Measurements from ENCODE around the gene PTPN9.
A peak's percentile ranks its signal among the peaks of the same experiment; 100 is the strongest.
"Not testable (repeated sequence)": the region's sequence is repeated elsewhere in the genome, so short reads cannot be mapped to it uniquely, and the experiment has no call there.

The PTPN9 gene

DNA sequence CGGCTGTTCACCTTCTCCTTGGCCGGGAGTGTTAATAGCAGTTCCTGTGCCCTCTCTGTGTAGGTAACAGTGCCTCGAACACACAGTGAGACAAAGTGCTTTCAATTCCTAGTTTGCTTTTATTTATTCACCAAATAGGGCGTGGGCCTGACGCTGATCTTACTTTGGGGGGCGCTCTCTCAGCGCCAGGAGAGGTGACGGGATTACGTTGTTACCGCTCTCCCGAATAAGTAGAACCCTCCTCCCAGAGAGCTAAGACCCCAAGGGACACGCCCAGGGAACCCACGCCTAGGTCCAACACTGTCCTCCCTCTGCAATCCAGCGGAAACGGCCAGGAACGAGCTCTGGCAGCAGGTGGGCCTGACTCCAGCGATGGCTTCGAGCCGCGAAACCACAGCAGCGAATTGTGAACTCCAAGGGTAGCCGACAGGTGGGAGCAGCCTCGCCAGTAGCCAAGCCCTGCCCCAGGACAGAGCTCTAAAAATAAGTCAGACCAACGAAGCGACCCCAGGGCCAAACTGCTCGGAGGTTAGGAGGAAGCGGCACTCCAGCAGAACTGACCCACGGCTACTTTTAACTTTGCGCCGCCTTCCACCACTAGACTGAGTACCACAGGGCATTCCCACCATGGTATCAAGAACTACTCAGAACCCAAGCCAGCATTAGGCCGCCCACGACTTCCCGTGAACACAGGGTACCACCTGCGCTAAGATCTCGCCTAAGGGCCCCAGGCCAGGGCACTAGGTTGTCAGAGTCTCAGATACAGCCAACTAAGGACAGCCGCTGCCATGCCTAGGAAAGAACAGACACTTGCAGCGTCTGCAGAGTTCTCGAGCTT lies 126.0 kb downstream of the PTPN9 start:
- peak; percentile 14 for DNase-seq

DNA sequence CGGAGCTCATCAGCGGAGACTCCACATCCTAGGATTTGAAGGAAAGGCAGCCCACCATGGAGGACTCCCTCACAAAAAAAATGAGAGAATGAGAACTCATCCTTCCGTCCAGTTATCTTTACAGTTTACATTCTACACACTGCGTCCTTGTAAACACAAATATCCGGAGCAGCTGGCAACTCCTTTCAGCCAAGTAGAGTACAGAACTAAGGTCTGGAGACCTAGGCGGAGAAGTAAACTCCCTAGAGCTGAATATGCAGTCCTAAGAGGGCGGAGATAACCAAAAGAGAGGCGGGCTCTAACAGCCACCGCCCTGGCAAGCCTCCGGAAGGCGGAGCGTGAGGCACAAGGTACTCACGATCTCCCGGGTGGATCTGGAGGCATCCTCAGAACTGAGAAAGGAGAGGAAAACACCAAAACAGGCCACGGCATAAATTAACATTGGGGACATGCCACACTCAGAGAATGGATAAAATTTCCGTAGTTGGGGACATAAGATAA lies 126.7 kb downstream of the PTPN9 start:
- peak; percentile 27 for DNase-seq

DNA sequence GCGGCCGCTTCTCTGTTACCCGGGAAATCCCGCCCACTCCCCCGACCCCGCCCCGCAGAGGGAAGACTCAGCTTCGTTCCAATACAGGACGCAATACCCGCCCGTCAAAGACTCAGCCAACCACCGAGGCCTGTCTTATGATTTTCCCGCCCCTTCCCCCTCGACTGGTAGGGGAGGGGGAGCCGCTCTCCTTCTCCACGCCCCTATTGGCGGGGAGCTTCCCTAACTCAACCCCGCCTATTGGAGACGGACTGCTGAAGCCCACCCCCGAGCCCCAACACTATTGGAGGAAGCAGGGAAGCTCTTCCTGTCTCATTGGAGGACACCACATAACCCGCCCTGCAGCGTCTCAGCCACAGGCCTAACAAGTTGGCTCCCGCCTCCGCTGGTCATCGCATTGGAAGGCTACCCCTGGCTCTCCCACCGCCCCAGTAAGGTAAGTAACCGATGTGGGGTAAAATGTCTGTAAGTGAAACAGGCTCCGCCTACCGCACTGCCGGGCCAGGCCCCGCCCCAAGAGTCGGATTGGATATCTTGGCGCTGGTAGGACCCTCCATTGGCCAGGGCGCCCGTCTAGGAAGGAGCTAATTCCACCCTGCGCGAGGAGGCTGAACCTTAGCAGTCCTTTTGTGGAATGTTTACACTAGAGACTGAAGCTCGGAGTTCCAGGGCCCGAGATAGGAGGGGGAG lies 127.3 kb downstream of the PTPN9 start, which contains the start of gene SIN3A:
SIN3A (minus strand) TSS at position 17 of the 690 bp plus-strand sequence. CDS start 21,315 bp downstream, outside the sequence.
- peak; percentile 90 for DNase-seq

DNA sequence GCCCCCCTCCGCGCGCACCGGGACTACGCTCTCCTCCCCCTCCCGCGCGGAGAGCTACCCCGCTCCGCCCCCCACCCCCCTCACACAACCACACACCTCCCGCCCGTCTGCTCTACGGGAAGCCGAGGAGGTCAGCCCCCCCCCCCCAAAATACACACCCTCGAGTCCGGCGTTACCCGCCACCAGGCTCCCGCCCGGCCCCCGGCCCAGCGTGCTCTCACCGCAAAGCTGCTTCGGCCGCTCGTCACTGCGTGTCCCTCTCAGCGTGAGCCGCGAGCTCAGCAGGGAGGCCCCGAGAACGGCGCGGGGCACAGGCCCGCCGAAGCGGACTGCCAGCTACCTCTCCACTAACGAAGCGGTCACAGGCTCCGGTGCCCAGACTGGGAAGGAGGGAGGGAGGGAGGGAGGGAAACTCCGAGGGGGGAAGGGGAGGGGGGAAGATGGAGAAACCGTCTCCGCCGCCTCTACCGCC lies 127.9 kb downstream of the PTPN9 start:
- no peak for DNase-seq

DNA sequence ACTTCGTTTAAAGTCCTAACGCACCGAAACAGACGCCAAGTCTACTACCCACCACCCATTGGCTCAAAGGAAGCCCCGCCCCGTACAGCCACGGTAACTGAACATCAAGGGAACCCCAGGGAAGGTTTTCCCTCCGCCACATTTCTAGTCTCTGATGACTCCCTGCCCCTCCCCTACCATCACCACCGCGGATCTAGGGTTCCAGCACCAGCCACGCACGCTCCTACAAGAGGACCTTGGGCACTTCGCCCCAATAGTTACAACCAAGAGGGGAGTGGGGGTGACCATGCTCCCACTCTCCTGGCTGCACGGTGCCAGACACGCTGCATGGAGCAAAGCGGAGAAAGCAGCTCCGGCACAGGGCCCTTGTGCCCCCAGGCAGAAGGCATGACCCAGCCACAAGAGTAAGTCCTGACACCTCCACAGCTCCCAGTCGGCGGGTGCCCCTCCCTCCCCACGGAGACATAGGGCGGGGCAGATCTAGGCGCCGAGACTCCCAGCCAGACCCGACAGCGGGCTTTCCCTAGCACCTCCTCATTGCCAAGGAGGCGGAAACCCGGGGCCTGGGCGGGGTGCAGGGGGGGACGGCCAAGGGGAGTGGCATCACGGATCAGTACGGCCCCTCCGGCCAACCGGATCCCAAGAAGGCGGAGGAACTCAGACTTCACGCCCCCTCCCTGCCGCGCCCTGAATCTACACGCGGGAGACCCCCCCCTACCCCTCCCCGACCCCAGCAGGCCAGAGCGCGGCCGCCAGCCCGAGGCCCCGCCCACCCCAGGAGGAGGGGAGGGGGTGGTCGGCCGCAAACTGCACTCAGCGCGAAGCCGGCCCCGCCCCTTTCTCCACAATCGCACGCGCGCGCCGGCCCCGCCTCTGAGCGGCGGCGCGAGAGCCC lies 128.6 kb downstream of the PTPN9 start:
- DNase-seq, result peak; percentile 95

DNA sequence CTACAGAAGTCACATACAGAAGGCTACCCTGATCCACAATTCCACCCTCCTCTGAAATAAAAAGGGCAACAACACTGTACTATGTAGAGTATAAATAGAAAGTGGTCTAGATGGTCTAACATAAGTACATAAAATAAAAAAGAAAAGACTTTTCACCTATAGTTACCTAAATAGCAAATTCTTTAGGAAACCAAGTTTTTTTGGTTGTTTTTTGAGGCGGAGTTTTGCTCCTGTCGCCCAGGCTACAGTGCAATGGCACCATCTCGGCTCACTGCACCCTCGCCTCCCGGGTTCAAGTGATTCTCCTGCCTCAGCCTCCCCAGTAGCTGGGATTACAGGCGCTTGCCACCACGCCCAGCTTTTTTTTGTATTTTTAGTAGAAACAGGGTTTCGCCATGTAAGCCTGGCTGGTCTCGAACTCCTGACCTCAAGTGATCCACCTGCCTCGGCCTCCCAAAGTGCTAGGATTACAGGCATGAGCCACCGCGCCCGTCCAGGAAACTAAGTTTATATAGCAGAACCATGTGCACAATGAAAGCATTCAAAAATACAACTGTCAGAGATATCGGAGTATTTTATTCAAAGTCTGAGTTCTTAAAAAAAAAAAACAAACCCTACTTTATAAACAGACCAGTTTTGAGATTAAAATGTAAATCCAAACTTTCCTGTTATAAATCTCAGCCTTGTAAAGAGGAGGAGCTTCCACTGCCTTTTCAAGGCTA lies 129.4 kb downstream of the PTPN9 start:
- DNase-seq, result no peak

DNA sequence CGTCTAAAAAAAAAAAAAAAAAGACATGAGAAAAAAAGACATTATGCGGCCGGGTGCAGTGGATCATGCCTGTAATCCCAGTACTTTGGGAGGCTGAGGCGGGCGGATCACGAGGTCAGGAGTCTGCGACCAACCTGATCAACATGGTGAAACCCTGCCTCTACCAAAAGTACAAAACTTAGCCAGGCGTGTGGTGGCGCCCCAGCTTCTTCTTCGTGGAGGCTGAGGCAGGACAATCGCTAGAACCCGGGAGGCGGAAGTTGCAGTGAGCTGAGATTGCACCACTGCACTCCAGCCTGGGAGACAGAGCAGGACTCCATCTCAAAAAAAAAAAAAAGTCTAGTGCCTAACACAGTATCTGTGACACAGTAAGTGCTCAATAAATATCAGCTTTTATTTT lies 130.9 kb downstream of the PTPN9 start:
- DNase-seq, result not testable (repeated sequence)

DNA sequence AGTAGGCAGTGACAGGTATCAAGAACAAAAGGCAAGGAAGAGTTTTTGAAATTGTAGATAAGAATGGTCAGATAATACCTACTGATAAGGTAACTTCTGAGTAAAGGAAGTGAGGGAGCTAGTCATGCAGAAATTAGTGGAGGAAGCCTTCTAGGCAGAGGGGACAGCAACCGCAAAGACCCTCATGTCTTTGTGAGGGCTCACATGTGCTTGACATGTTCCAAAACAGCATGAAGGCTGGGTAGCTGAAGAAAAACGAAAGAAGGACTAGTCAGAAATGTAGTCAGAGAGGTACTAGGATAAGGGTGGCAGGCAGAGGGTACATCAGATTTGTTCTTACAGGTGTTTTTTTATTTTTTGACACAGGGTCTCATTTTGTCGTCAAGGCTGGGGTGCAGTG lies 133.0 kb downstream of the PTPN9 start:
- no peak for DNase-seq

DNA sequence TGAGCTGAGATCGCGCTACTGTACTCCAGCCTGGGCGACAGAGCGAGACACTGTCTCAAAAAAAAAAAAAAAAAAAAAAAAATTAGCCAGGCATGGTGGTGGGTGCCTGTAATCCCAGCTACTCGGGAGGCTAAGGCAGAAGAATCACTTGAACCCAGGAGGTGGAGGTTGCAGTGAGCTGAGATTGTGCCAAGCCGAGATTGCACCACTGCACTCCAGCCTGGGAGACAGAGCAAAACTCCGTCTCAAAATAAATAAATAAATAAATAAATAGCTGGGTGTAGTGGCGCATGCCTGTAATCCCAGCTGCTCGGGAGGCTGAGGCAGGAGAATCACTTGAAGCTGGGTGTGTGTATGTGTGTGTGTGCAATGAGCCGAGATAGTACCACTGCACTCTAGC lies 133.8 kb downstream of the PTPN9 start:
- DNase-seq, result not testable (repeated sequence)

DNA sequence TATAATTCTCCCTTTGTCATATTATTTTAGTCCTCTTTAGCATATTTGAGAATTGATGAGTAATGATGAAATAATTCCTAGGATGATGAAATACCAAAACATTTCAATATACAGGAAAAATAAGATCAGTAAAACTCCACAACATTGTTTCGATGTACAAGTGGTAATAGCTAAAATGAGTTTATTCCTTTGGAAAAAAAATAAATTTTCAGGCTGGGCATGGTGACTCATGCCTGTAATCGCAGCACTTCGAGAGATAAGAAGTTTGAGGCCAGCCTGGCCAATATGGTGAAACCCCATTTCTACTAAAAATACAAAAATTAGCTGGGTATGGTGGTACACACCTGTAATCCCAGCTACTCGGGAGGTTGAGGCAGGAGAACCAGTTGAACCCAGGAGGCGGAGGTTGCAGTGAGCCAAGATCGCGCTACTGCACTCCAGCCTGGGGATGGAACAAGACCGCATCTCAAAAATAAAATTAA lies 135.1 kb downstream of the PTPN9 start:
- DNase-seq, result not testable (repeated sequence)

DNA sequence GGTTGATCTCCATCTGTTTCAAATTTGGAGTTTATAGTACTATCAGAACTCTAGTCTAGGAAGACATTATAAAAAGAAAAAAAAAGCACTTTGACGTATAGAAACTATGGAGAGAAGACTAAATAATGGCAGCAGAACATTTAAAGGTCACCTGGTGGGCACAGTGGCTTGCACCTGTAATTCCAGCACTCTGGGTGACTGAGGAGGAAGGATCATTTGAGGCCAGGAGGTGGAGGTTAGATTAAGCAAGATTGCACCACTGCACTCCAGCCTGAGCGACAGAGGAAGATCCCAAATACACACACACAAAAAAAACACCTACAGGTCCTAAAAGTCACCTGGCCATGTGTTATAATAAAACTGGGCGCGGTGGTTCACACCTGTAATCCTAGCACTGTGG lies 141.4 kb downstream of the PTPN9 start:
- DNase-seq, result no peak

DNA sequence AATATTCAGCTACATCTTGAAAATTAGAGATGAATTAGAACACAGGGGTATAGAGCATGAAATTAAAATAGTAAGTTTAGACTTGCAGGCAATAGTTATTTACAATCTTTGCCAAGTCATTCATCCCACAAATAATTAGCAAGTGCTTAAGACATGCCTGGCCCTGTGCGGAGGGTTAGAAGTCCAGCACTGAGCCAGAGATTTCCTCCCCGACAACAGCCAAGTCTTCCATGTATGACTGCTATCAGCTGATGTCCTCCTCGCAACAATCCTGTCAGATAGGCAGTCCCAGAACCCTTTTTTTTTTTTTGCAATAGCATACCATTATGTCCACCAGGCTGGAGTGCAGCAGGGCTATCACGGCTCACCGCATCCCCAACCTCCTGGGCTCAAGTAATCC lies 142.2 kb downstream of the PTPN9 start:
- DNase-seq, result no peak

DNA sequence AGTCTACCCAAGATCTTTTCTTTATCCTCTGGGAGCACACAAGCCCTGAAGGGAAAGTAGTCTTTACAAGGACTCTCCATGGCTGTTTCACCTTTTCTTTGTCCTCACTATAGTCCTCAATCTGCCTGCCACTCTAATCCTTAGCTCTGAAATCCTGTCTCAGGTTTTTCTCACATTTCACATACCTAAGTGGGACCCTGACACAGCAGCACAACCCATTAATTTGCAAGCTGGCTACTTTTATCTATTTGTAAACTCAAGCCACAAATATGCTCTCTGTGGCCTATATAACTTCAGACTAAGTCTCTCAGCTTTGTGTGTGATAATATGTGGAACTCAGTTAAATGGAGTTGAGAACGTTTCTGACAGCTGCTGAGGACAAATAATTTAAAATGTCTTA lies 147.4 kb downstream of the PTPN9 start:
- no peak for DNase-seq

DNA sequence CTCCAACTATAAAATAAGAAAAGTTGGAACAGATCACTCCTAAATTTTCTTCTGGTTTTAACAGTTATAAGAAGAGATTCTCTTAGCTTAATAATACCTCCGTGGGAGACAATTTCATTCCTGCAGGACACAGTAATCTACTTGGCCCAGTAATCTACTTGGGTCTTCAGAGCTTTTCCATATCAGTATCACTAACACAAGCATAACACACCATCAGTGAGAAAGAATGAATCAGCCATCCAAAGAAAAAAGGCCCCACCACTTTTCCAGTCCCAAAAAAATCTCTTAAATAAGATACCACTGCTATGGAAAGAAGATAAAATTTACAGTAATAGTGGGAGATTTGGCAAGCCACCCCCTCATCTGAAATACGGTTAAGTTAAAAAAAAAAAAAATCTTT lies 147.8 kb downstream of the PTPN9 start:
- no peak for DNase-seq

DNA sequence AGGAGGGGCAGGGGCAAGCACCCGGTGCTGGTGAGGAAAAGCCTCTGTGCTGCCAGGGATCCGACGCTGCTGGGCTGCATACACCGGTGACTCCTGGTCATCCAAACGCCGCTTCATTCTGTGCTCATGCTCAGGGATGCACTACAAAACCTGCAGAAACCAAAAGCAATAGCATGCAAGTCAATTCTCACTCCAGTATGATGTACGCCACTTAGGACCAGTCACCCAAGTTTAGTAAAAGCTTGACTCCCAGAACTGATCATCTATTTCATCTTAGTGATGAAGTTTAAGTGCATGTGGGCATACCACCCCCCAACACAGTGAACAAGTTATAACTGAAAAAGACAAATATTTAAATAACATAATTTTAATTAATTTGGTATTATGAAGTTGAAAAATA lies 148.9 kb downstream of the PTPN9 start:
- DNase-seq, result no peak

DNA sequence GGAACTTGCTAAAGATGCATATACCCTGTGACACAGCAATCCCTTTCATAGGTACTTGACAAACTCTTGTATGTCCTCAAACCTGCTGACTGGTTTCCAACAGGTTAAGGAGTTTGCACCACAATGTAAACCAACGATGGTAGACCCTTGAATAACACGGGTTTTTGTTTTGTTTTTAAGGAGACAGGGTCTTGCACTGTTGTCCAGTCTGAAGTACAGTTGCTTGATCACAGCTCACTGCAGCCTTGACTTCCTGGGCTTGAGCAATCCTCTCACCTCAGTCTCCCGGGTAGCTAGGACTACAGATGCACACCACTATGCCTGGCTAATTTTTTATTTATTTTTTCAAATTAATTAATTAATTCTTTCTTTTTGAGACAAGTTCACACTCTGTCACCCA lies 151.0 kb downstream of the PTPN9 start:
- DNase-seq, result no peak

DNA sequence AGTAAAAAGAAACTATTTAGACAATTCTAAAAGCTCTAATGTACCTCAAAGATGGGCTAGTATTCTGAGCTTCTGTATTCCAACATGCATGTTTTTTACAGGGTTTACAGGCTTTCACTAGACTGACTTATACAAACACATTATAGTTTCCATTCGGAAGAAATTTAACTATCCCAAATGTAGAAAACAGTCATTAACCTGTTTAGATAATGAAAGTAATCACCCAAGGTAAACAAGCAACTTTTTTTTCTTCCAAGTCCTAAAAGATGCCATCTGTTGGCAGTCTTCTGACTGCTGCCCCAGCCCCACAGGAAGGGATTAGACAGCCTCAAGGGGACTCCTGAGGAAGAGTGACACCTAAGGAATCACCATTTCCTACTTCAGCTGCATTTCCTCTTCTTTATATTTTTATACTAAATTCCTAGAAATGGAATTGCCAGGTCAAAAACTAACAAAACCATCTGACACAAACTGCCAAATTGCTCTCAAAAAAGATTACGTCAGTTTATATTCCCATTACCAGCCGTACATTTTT lies 153.1 kb downstream of the PTPN9 start:
- DNase-seq, result no peak

DNA sequence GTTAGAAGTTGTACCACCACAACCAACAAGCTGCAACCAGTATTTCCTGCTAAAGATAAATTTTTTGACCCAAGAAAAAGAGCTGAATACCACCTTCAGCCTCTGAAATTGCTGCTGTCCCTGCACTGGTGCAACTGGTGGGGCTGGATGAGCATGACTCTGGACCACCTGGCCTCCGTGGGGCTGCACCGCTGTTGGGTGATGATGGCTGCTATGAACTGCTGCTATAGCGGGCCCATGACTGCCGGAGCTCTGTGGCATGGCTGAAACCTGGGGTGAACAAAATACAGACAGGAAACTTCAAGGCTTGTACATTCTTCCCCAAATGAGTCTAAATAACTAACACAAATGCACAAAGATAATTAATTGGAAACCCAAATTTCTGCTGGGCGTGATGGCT lies 156.6 kb downstream of the PTPN9 start:
- no peak for DNase-seq

DNA sequence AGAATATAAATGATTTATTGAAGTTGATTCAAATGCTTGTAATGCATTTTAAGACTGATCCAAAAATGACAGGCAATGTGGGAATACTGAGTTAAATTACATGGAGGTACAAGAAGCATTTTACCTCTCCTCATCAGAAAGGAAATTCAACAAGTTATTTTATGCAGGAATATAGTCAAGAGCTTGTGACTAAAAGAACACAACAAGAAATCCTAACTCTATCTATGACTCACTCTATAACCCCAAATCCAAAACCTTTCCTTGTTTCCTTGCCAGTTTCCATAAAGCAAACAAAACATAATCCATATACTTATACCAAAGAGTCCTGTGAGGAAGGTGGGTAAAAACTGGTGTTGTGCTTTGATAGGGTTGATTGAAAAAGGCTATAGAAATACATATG lies 158.4 kb downstream of the PTPN9 start:
- DNase-seq, result no peak

DNA sequence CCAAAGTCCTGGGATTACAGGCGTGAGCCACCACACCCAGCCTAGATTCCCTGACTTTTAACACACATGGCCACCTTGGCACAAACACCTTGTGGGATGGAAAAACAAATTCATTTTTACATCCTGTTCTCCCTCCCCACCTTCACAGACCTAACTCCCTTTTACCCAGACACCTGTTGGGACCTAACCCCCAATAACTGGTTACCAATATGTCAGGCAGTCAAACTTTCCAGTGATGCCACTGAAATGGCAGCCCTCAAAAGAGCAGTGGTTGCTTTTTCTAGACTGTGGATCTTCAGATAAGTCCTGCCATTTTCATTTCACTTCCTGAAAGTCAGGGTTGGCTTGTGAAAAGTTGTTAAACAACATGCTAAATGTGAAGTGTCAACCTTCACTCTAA lies 162.5 kb downstream of the PTPN9 start:
- no peak for DNase-seq
